Mesothelial cell of epicardium (in vitro differentiated cells): ENCODE measurements around the gene AOX1. TPM values are rescaled to one million over a fixed set of nuclear protein-coding genes. Genes with fewer than 3 reads are reported as not detected.

ENCODE experiments used
- DNase-seq, 2 experiments: peaks; one replicate each; pipeline ENCODE4 v3.0.0; 2021; ENCODE audit warnings: low spot score in 2 of 2; ENCODE audit not compliant: unreplicated experiment in 2 of 2
- H3K27ac Mint-ChIP-seq: 2 replicates; pipeline ENCODE4 v1.8.0; 2021; ENCODE audit warnings: mixed read lengths
- H3K27me3 Mint-ChIP-seq: 2 replicates; pipeline ENCODE4 v1.8.0; 2021; ENCODE audit warnings: low read depth, mixed read lengths
- H3K36me3 Mint-ChIP-seq: 2 replicates; pipeline ENCODE4 v1.8.0; 2021; ENCODE audit warnings: mixed read lengths
- H3K4me1 Mint-ChIP-seq: 2 replicates; pipeline ENCODE4 v1.8.0; 2021; ENCODE audit warnings: mixed read lengths
- H3K4me3 Mint-ChIP-seq: 2 replicates; pipeline ENCODE4 v1.8.0; 2021; ENCODE audit warnings: mild to moderate bottlenecking, moderate library complexity, mixed read lengths
- H3K9me3 Mint-ChIP-seq: 2 replicates; pipeline ENCODE4 v1.8.0; 2021; ENCODE audit warnings: mixed read lengths
- total RNA-seq: library from RNA; stranded (reverse); gene quantifications from 3 replicates; pipeline ENCODE4 v1.2.1, GENCODE V29; 2021
- TF ChIP-seq, protein P1 (sequence below): fragments of 200-600 bp; sonication (generic); IDR thresholded peaks from one replicate; pipeline ENCODE4 v1.5.0; 2021; ENCODE audit warnings: antibody characterized with exemption; ENCODE audit not compliant: unreplicated experiment

Gene AOX1
- total RNA-seq, 1 donor from 2014 or later = 2.2 TPM

DNA sequence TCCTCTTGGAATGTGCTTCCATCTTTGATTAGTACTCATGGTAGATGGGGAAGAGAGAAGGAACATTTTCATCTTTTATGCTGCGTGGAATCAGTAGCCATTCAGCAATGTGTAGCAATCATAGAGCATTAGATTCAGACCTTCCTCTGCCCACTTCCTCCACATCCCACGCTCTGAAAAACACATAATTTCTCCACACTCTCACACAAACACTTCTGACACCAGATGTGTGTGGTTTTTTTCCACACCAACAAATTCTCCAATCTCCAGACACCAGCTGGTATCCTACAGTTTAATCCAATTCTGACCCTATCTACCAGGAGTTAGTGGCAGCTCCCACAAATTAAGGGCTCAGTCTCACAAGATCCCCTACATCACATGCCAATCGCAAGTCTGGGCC is 103.3 kb downstream of the AOX1 start:
- H3K4me1 Mint-ChIP-seq = no peaks in the 10 kb centered on the region
- DNase-seq = no peak
- TF ChIP-seq, protein P1, sequence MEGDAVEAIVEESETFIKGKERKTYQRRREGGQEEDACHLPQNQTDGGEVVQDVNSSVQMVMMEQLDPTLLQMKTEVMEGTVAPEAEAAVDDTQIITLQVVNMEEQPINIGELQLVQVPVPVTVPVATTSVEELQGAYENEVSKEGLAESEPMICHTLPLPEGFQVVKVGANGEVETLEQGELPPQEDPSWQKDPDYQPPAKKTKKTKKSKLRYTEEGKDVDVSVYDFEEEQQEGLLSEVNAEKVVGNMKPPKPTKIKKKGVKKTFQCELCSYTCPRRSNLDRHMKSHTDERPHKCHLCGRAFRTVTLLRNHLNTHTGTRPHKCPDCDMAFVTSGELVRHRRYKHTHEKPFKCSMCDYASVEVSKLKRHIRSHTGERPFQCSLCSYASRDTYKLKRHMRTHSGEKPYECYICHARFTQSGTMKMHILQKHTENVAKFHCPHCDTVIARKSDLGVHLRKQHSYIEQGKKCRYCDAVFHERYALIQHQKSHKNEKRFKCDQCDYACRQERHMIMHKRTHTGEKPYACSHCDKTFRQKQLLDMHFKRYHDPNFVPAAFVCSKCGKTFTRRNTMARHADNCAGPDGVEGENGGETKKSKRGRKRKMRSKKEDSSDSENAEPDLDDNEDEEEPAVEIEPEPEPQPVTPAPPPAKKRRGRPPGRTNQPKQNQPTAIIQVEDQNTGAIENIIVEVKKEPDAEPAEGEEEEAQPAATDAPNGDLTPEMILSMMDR = no peak
- H3K36me3 Mint-ChIP-seq = no peaks in the 10 kb centered on the region
- H3K27me3 Mint-ChIP-seq = peaks cover 3% of the 10 kb centered on the region
- H3K27ac Mint-ChIP-seq = no peak overlapping the region
- H3K9me3 Mint-ChIP-seq = peaks cover 6% of the 10 kb centered on the region
- H3K4me3 Mint-ChIP-seq = no peak overlapping the region

DNA sequence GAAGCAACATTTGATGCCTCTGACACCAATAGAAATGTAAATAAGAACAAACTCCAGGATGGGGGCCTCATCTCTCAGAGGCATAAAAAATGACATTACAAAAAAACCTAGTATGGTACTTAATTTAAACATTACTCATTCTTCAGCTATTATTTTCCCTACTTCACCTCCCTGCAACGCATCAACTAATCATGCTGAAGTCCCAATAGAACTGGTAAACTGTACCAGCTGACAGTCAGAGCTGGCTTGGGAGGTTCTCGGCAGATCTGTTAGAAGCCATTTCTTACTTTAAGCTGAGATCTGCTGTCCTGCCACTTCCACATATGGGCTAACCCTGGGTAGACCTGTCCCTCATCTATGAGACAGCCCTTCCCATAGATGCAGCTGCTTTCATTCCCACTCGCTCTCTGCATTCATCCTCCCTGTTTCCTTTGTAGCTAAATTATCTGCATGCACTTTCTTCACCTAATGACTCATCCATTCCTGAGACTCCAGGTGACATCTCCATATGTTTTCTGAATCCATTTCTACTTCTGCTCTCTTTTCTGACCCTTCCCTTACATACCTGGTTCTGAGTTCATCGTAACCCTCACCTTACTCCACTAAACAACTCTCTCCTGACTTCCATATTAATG is 108.1 kb downstream of the AOX1 start:
- no peaks in the 10 kb centered on the region for H3K27me3 Mint-ChIP-seq
- TF ChIP-seq, protein P1 = no peak
- no peak overlapping the region for H3K27ac Mint-ChIP-seq
- H3K9me3 Mint-ChIP-seq = no peaks in the 10 kb centered on the region
- no peaks in the 10 kb centered on the region for H3K4me1 Mint-ChIP-seq
- no peak for DNase-seq
- no peaks in the 10 kb centered on the region for H3K36me3 Mint-ChIP-seq
- H3K4me3 Mint-ChIP-seq = no peak overlapping the region

DNA sequence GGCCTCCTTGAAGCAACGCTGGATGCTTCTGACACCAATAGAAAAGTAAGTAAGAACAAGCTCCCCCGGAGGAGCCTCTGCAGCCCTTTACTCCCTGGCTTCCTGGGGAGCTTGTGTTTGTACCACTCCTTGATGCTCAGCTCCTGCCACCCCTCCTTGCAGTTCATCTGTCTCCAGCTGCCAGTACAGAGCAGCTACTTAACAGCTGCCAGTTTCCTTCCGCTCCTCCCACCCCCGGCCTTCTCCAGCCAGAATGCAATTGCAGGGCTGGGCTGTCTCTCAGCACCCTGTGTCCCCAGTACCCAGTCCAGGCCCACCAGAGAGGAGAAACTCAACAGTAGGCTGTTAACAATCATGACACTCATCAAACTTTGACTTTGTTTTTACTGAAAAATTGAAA is 109.4 kb downstream of the AOX1 start:
- H3K4me3 Mint-ChIP-seq = no peak overlapping the region

DNA sequence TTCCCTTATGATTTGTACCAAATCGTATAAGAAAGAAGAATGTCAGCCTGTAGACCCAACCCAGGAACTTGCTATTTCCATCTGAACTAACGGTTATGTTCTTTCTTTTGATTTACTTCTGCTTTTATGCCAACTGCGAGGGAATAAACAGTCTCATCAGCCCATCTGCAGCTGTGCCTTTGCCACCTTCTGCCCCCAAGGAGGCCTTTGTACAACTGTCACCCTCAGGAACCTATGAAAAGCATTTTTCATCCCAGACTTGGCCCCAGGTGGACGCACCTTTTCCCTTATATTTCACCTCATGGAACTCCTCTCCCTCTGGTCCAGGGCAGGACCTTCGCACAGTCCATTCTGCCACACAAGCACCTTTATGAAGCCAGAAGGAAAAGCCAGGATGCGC is 109.8 kb downstream of the AOX1 start:
- Mint-ChIP-seq H3K27ac (no peak overlapping the region), H3K9me3 (no peaks in the 10 kb centered on the region), H3K27me3 (no peaks in the 10 kb centered on the region), H3K4me3 (no peak overlapping the region), H3K36me3 (no peaks in the 10 kb centered on the region), H3K4me1 (no peaks in the 10 kb centered on the region)
- TF ChIP-seq, protein P1 = no peak
- no peak for DNase-seq

More for the DNA sequence above, 109.4 kb downstream of the AOX1 start:
- Mint-ChIP-seq H3K27ac (no peak overlapping the region), H3K4me1 (no peaks in the 10 kb centered on the region), H3K9me3 (no peaks in the 10 kb centered on the region), H3K27me3 (no peaks in the 10 kb centered on the region), H3K36me3 (no peaks in the 10 kb centered on the region)
- no peak for DNase-seq
- TF ChIP-seq, protein P1 = no peak

DNA sequence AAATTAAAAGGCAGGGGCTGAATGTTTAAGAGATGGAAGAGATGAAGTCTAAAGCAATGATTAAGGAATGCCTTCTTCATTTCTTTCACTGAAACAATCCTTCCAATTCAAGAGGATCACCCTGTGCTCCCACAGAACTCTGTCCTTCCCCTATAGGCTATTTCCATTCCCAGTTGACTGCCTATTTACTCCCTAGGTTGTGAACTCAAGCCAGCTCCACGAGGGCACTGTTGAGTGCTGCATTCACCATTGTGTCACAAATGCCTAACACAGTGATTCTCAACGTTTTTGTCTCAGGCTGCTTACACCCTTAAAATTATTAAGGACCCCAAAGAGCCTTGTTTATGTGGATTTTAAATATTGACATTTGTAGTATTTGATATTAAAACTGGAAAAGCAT is 112.4 kb downstream of the AOX1 start:
- no peak overlapping the region for H3K4me3 Mint-ChIP-seq

More for the DNA sequence above, 112.4 kb downstream of the AOX1 start:
- TF ChIP-seq, protein P1 = no peak
- no peaks in the 10 kb centered on the region for H3K36me3 Mint-ChIP-seq
- no peak for DNase-seq
- H3K9me3 Mint-ChIP-seq = no peaks in the 10 kb centered on the region
- no peak overlapping the region for H3K27ac Mint-ChIP-seq
- H3K27me3 Mint-ChIP-seq = no peaks in the 10 kb centered on the region
- no peaks in the 10 kb centered on the region for H3K4me1 Mint-ChIP-seq
